MM.1S (cell line): ENCODE results near the gene MOB2.

Experiments
- CTCF ChIP-seq: fragments of 300-600 bp; sonication (generic); IDR thresholded peaks from 2 replicates; pipeline ENCODE4 v1.5.1; 2016; ENCODE audit warnings: antibody characterized with exemption, low read length, mixed read lengths
- EZH2 ChIP-seq: fragments of 300-600 bp; sonication (generic); optimal IDR thresholded peaks from 2 replicates; pipeline ENCODE3; 2017; ENCODE audit warnings: low read depth, mild to moderate bottlenecking, antibody characterized with exemption, low read length, mixed read lengths
- EZH2phosphoT487 ChIP-seq: fragments of 300-600 bp; sonication (generic); IDR thresholded peaks from 2 replicates; pipeline ENCODE4 v1.6.1; 2018; ENCODE audit warnings: antibody characterized with exemption, low read length

- TF ChIP-seq CTCF, result no peak
- TF ChIP-seq EZH2, result no peak
- TF ChIP-seq EZH2phosphoT487, result no peak
Observed at GRCh38 chr11:1436468-1437039, 50.0 kb downstream of the MOB2 start.
